HTR-8/SVneo (cell line): ENCODE data around the gene AIF1.

Source experiments
- DNase-seq: peaks from one replicate; pipeline ENCODE4 v3.0.0; 2011; ENCODE audit warnings: low spot score, mixed read lengths; ENCODE audit not compliant: insufficient read length
- FAIRE-seq: peaks from 2 replicates; lab custom pipeline; 2011; peaks lifted over from hg19 to GRCh38; lab: Jason Lieb, UNC

The AIF1 gene

GRCh38 chr6:31639449-31639861 is 24.4 kb downstream of the AIF1 start:
- DNase-seq (no peak), FAIRE-seq (no peak)

DNA sequence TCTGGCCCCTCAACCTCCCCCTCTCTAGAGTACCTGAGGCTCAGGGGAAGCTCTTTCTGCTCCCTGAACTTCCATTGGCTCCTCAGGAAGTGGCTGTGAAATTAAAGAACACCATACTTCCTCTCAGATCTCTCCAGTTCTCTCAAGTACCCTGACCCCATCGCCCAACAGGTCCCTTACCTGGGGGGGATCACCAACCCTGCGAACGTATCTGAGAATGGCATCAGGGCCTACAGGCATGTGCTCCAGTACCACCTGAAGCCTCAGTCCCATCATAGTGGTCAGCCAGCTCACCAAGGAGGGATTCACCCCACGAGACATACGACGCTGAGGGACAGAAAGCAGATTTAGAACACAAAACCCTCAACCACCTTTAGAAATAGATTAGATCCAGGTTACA is 25.6 kb downstream of the AIF1 start:
- FAIRE-seq (no peak), DNase-seq (no peak)

- FAIRE-seq, result no peak
Measured at GRCh38 chr6:31641370-31641769, 26.3 kb downstream of the AIF1 start.

GRCh38 chr6:31642798-31643570 is 27.9 kb downstream of the AIF1 start:
- no peak for DNase-seq
- FAIRE-seq, result peak; percentile 4

More at GRCh38 chr6:31641370-31641769, 26.3 kb downstream of the AIF1 start:
- DNase-seq, result no peak

GRCh38 chr6:31643818-31644454 is 28.9 kb downstream of the AIF1 start:
- FAIRE-seq, result no peak
- DNase-seq, result no peak

DNA sequence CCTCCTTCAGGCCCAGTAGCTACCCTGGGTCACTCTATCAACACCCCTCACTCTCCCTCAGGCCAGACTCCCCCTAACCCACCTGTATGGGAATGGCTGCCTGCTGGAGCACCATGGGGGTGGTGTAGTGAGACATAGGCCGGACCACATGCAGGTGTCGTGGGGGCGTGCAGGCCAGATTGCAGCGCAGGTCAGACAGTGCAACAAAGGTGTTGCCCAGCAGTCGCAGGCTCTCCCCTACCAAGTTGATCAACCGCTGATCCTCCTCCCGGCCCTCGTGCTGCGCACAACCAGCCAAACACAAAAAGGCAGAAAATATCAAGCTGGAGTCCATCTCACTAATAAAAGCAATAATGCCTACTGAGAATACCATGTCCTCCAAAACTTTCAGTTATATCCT is 30.3 kb downstream of the AIF1 start:
- DNase-seq (no peak), FAIRE-seq (no peak)

GRCh38 chr6:31651602-31652191 is 36.7 kb downstream of the AIF1 start:
- FAIRE-seq (no peak), DNase-seq (peak; percentile 73)

GRCh38 chr6:31652925-31653724 is 38.1 kb downstream of the AIF1 start:
- peak; percentile 90 for DNase-seq
- FAIRE-seq, result no peak

DNA sequence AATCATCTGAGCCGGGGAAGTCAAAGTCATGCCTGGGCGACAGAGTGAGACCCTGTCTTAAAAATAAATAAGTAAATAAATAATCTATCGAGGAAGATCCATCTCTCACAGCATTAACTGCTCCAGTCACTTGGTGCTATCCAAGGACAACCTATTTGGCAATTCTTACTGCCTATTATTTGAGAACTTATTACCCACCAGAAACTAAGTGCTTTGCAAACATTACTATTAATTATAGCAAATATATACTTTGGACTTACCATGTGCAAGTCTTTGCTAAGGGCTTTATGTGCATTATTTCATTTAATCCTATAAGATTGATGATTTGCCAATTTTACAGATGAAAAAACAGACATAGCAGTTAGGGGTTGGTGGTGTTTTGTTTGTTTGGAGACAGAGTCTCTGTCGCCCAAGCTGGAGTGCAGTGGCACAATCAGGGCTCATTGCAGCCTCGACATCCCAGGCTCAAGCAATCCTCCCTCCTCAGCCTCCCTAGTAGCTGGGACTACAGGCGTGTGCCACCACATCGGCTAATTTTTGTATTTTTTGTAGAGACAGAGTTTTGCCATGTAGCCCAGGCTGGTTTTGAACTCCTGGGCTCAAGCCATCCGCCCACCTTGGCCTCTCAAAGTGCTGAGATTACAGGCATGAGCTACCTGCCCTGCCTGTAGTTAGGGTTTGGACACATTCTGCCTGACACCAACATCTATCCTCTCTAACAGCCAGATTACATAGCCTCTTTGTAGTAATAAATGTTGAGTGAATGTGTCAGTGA is 39.7 kb downstream of the AIF1 start:
- DNase-seq (no peak), FAIRE-seq (no peak)

GRCh38 chr6:31655349-31656237 is 40.6 kb downstream of the AIF1 start, which contains the start of gene APOM:
Gene APOM (plus strand): TSS chr6:31655894. CDS start chr6:31655967, 73 bp downstream.
- FAIRE-seq, result no peak
- no peak for DNase-seq

- FAIRE-seq (no peak), DNase-seq (no peak)
Measured at GRCh38 chr6:31657406-31658157, 42.5 kb downstream of the AIF1 start.

GRCh38 chr6:31658158-31658688 is 43.2 kb downstream of the AIF1 start:
- DNase-seq (no peak), FAIRE-seq (no peak)

DNA sequence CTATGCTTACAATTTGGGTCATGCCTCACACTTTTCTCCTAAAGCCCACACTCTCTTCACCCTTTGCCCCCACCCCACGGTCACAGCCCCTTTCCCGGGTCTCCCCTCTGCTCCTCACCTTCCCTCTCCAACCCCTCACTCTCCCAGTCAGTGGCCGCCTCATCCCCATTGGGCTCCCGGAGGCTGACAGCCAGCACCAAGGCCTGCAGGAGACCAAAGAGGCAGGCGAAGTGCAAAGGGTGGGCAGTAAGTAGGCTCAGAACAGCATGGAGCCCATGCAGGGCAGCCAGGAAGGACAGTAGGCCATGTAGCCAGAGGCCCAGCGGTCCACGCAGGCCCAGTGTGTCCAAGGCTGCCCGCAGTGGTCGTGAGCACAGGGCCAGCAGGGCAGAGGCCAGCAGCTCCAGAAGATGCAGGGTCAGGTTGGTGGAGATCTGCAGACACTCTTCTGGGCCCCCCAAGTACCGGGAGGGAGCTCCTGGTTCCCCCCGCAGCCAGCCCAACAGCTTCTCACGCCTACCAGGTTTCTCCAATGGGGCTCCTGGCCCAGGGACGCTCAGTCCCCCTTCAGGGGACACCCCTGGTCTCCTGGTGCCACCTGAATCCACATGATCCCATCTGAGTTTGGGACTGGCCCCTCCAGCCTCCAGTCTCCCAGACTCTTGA is 44.1 kb downstream of the AIF1 start:
- FAIRE-seq (no peak), DNase-seq (no peak)

DNA sequence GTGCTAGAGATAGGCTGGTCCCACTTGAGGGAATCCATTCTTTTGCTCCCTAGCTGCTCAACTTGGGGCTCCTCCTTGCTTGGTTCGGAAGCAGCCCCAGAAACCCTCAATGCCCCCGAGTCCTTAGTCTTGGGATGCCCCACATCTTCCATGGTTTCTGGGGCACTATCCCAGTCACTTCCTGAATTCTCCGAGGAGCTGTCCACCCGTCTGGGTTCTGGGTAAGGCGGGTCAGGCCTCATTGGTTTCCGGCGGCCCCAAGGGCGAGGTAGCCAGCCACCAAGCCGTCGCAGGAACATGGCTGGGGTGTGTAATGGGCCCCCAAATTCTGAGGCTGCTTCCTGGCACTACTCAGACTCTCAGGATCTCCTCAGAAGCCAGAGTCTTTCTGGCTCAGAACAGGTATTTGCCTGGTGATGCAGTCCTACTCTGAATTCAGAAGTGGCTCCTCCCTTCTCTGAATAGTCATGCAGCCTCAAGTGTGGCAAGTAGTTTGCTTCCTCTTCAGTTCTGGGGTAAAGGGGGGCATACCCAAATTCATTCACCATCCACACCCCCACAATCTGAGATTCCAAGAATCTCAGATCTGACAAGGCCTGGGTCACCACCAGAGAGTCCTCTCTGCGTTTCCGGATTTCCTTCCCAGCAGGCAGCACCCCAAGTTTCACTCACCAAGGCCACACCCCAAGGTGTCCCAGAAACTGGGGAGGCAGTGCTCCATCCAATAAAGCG is 44.8 kb downstream of the AIF1 start:
- FAIRE-seq, result no peak
- DNase-seq, result no peak

GRCh38 chr6:31660381-31661261 is 45.6 kb downstream of the AIF1 start, which contains the start of gene C6orf47:
Gene C6orf47 (minus strand): TSS chr6:31660778. CDS start chr6:31659947, 831 bp downstream.
- DNase-seq, result peak; percentile 85
- no peak for FAIRE-seq
